GM03348 (cell line): ENCODE measurements around the gene MISP.

Source experiments
- DNase-seq: peaks from one replicate; pipeline ENCODE4 v3.0.0; 2012; ENCODE audit warnings: low spot score

The MISP gene

GRCh38 chr19:796692-797527 lies 46.0 kb downstream of the MISP start, which contains the start of gene PTBP1:
TSS of gene PTBP1 (plus strand) at chr19:797452. CDS start at chr19:797498, 46 bp downstream.
- peak; percentile 99 for DNase-seq

- peak; percentile 99 for DNase-seq
Observed at GRCh38 chr19:797528-798414, 46.9 kb downstream of the MISP start.

GRCh38 chr19:798415-799075 lies 47.6 kb downstream of the MISP start:
- DNase-seq, result no peak

- no peak for DNase-seq
Observed at GRCh38 chr19:799076-799881, 48.4 kb downstream of the MISP start.

- peak; percentile 20 for DNase-seq
Observed at GRCh38 chr19:800360-801029, 49.6 kb downstream of the MISP start.

- DNase-seq, result peak; percentile 71
Observed at GRCh38 chr19:801030-801860, 50.3 kb downstream of the MISP start.

- DNase-seq, result peak; percentile 75
Observed at GRCh38 chr19:801861-802497, 51.1 kb downstream of the MISP start.

- DNase-seq, result no peak
Observed at GRCh38 chr19:802498-803098, 51.7 kb downstream of the MISP start.

GRCh38 chr19:803099-803561 lies 52.2 kb downstream of the MISP start:
- DNase-seq, result no peak

- DNase-seq, result no peak
Observed at GRCh38 chr19:803686-804418, 52.9 kb downstream of the MISP start.

GRCh38 chr19:804419-805165 lies 53.7 kb downstream of the MISP start:
- DNase-seq, result no peak

GRCh38 chr19:805166-805551 lies 54.2 kb downstream of the MISP start:
- no peak for DNase-seq

GRCh38 chr19:805600-806550 lies 55.0 kb downstream of the MISP start:
- no peak for DNase-seq

- DNase-seq, result no peak
Observed at GRCh38 chr19:806815-807421, 56.0 kb downstream of the MISP start.

- DNase-seq, result no peak
Observed at GRCh38 chr19:807627-808422, 56.9 kb downstream of the MISP start.
